Measurements from ENCODE around the gene CFAP300. TPM values are rescaled to one million over a fixed set of nuclear protein-coding genes. Genes with fewer than 3 reads are reported as not detected.
A peak's percentile ranks its signal among the peaks of the same experiment; 100 is the strongest.

Gene CFAP300
- total RNA-seq, 1 experiment from 2014 or later, result 2.1 TPM

- Histone ChIP-seq H3K27me3 (replicated peaks) (no peaks in the 10 kb centered on the region), H3K36me3 (no peaks in the 10 kb centered on the region), H3K9me3 (replicated peaks) (no peaks in the 10 kb centered on the region), H3K4me3 (peak overlapping the region; percentile 45), H3K27ac (peak overlapping the region; percentile 51), H3K4me1 (replicated peaks) (peaks cover 4% of the 10 kb centered on the region; the same call in 1 of the 2 replicates)
- no peak for DNase-seq (ENCODE audit: low read depth in 1 of 2, low spot score in 2 of 2)
Measured at GRCh38 chr11:102046841-102047240, 396 bp upstream of the CFAP300 start.

DNA sequence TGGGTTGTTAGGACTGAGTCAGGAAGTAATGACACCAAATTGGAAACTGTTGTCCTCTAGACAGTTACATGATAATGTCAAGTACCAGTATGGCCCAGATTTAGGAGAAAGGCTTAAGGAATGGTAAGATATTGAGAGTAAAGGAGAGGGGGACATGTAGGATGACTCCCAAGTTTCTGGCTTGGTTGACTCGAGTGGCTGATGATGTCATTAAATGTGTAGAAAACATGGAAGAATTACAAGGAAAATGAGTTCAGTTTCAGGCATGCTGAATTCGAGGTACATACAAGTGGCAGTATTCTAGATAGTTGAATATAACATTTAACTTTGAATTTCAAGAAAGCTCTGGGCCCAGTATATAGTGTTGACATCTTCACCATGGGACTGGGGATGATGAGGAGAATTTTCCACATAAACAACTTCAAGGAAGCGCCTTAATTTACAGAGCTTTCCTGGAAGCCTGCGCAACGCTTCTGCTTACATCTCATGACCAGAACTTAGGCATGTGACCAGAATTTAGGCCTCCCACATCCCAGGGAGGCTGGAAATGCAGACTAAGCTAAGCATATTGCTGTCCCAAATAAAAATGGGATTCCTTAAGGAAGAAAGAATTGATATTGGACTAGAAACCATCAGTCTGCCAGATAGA is 3.8 kb downstream of the CFAP300 start:
- Histone ChIP-seq H3K9me3 (replicated peaks) (no peaks in the 10 kb centered on the region), H3K27me3 (replicated peaks) (no peaks in the 10 kb centered on the region), H3K4me1 (replicated peaks) (peaks cover 4% of the 10 kb centered on the region; the same call in 1 of the 2 replicates), H3K27ac (no peak overlapping the region), H3K4me3 (no peak overlapping the region), H3K36me3 (no peaks in the 10 kb centered on the region)
- DNase-seq (ENCODE audit: low read depth in 1 of 2, low spot score in 2 of 2), result no peak

- Histone ChIP-seq H3K9me3 (replicated peaks) (no peaks in the 10 kb centered on the region), H3K27me3 (replicated peaks) (no peaks in the 10 kb centered on the region), H3K4me3 (no peak overlapping the region), H3K36me3 (no peaks in the 10 kb centered on the region), H3K4me1 (replicated peaks) (no peaks in the 10 kb centered on the region), H3K27ac (no peak overlapping the region)
- no peak for DNase-seq (ENCODE audit: low read depth in 1 of 2, low spot score in 2 of 2)
Measured at GRCh38 chr11:102061276-102061675, 14.0 kb downstream of the CFAP300 start.

DNA sequence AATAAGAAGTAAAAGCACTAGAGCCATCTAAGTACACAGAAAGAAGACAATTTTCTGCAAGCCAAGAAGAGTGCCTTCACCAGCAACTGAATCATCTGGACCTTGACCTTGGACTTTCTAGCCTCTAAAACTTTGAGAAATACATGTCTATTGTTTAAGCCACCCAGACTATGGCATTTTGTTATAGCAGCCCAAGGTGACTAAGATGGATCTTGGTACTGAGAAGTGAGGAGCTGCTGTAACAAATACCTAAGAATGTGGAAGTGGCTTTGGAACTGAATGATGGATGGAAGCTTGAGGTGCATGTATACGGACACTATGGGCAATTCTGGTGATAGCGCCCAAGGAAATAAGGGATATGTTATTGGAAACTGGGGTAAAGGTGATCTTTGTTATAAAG is 14.9 kb downstream of the CFAP300 start:
- Histone ChIP-seq H3K36me3 (no peaks in the 10 kb centered on the region), H3K4me1 (replicated peaks) (no peaks in the 10 kb centered on the region), H3K27me3 (replicated peaks) (no peaks in the 10 kb centered on the region), H3K4me3 (no peak overlapping the region), H3K27ac (no peak overlapping the region), H3K9me3 (replicated peaks) (no peaks in the 10 kb centered on the region)
- DNase-seq (ENCODE audit: low read depth in 1 of 2, low spot score in 2 of 2), result no peak

DNA sequence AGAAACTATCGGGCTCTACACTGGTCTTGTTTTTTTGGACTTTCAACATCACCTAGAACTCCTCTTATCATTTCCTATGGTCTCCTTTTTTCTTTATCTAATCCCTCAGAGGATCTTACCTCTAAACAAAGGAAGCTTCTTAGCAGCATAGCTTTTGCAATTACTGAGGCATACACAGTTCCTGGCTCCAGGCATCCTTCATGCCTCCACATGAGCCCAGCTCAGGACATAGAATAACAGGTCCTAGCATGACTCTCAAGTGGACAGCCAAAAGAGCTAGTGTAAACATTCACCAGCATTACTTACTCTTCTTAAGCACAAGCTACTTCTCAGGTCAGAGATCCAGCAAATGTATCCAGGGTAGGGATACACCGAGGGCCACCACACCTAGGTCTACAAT is 17.1 kb downstream of the CFAP300 start:
- no peaks in the 10 kb centered on the region for H3K36me3 ChIP-seq
- H3K27ac ChIP-seq, result no peak overlapping the region
- no peaks in the 10 kb centered on the region for H3K4me1 ChIP-seq (replicated peaks)
- no peak for DNase-seq (ENCODE audit: low read depth in 1 of 2, low spot score in 2 of 2)
- no peaks in the 10 kb centered on the region for H3K27me3 ChIP-seq (replicated peaks)
- no peaks in the 10 kb centered on the region for H3K9me3 ChIP-seq (replicated peaks)
- H3K4me3 ChIP-seq, result no peak overlapping the region

DNA sequence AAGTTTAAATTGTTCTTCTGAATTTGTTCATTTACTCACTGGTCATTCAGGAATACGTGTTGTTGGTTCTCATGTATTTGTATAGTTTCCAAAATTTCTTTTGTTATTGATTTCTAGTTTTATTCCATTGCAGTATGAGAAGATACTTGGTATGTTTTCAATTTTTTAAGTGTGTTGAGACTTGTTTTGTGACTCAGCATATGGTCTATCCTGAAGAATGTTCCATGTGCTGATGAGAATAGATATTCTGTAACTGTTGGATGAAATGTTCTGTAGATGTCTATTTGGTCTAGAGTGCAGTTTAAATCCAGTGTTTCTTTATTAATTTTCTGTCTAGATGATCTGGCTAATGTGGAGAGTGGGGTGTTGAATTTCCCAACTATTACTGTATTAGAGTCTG is 23.5 kb downstream of the CFAP300 start:
- Histone ChIP-seq H3K4me1 (replicated peaks) (no peaks in the 10 kb centered on the region), H3K36me3 (no peaks in the 10 kb centered on the region), H3K9me3 (replicated peaks) (no peaks in the 10 kb centered on the region), H3K27me3 (replicated peaks) (no peaks in the 10 kb centered on the region), H3K4me3 (no peak overlapping the region), H3K27ac (no peak overlapping the region)
- no peak for DNase-seq (ENCODE audit: low read depth in 1 of 2, low spot score in 2 of 2)

DNA sequence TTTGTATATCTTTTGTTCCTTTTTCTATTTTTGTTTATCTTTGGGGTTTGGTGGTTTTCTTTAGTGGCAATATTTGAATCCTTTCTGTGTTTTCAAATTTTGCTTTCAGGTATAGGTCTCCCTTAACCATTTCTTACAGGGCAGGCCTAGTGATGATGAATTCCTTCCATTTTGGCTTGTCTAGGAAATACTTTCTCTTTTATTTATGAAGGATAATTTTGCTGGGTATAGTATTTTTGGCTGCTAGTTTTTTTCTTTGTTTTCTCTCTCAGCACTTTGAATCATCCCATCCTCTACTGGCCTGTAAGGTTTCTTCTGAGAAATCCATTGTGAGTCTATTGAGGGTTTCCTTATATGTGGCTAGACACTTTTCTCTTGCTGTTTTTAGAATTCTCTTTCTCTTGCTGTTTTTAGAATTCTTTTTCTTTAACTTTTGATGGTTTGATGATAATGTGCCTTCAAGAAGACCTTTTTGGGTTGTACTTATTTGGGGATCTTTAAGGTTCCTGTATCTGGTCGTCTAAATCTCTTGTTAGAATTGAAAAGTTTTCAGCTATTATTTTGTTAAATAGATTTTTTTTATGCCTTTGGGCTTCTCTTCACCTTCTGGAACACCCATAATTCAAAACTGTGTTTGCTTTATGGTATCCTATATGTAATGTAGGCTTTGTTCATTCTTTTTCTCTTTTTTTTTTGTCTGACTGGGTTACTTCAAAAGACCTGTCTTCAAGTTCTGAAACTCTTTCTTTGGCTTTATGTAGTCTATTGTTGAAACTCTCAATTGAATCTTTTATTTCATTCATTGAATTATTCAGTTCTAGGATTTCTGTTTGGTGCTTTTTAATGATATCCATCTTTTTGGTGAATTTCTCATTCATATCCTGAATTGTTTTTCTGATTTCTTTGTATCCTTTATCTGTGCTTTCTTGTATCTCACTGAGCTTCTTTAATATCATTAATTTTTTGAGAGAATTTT is 24.5 kb downstream of the CFAP300 start:
- Histone ChIP-seq H3K36me3 (no peaks in the 10 kb centered on the region), H3K9me3 (replicated peaks) (no peaks in the 10 kb centered on the region), H3K4me3 (no peak overlapping the region), H3K27me3 (replicated peaks) (no peaks in the 10 kb centered on the region), H3K4me1 (replicated peaks) (no peaks in the 10 kb centered on the region), H3K27ac (no peak overlapping the region)
- no peak for DNase-seq (ENCODE audit: low read depth in 1 of 2, low spot score in 2 of 2)

DNA sequence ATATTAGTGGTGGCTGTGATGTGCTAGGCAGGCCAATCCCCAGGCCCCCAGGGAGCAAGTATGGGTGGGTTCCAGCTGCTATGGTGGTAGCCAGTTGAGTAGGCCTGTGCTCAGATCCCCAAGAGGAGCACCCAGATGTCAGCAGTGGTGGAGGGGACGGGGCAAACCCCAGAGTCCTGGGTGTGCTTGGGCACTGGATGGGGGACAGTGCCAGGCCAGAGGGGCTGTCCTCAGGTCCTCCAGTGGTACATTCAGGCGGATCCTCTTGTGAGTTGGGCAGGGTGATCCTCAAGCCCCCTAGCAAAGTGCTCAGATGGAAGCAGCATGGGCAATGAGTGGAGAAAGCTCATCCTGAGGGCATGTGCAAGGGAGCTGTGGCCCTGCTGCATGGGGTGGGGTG is 26.0 kb downstream of the CFAP300 start:
- no peak overlapping the region for H3K27ac ChIP-seq
- H3K27me3 ChIP-seq (replicated peaks), result no peaks in the 10 kb centered on the region
- H3K36me3 ChIP-seq, result no peaks in the 10 kb centered on the region
- no peaks in the 10 kb centered on the region for H3K4me1 ChIP-seq (replicated peaks)
- DNase-seq (ENCODE audit: low read depth in 1 of 2, low spot score in 2 of 2), result no peak
- no peak overlapping the region for H3K4me3 ChIP-seq
- H3K9me3 ChIP-seq (replicated peaks), result no peaks in the 10 kb centered on the region

DNA sequence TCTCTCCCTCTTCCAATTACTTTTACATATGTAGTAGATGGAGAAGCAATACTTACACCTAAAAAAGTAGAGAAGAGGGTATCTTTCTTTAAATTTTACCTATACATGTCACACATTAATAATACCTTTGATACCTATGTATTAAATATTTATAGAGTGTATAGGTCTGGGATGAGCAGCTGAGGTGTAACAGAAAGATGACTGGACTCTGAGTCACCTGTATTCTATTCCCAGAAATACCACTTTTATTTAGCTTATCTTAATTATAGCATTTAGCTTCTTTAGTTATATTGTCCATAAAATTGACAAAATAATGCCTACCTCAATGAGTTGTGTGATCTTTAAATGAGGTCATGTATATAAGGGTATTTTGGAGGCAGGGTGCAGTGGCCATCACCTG is 32.4 kb downstream of the CFAP300 start:
- DNase-seq (ENCODE audit: low read depth in 1 of 2, low spot score in 2 of 2), result no peak
- no peaks in the 10 kb centered on the region for H3K27me3 ChIP-seq (replicated peaks)
- H3K4me3 ChIP-seq, result no peak overlapping the region
- no peaks in the 10 kb centered on the region for H3K4me1 ChIP-seq (replicated peaks)
- no peaks in the 10 kb centered on the region for H3K36me3 ChIP-seq
- H3K27ac ChIP-seq, result no peak overlapping the region
- no peaks in the 10 kb centered on the region for H3K9me3 ChIP-seq (replicated peaks)

DNA sequence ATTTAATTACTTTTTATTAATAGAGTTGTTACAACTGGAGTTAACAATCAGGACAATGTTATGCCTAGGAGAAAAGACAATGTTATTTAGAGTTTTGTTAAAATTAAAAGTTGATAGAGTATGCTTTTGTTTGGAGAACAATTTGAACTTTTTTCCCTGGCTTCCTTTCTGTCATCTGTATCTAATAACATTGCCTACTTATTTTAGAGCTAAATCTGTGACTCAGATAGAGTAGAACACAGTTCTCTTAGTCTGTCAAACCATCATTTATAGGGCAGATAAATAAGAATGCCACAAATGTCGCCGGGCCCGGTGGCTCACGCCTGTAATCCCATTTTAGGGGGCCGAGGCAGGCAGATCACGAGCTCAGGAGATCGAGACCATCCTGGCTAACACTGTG is 34.1 kb downstream of the CFAP300 start:
- H3K4me1 ChIP-seq (replicated peaks), result peaks cover 7% of the 10 kb centered on the region
- H3K27ac ChIP-seq, result no peak overlapping the region
- H3K36me3 ChIP-seq, result no peaks in the 10 kb centered on the region
- no peak overlapping the region for H3K4me3 ChIP-seq
- no peaks in the 10 kb centered on the region for H3K27me3 ChIP-seq (replicated peaks)
- H3K9me3 ChIP-seq (replicated peaks), result no peaks in the 10 kb centered on the region
- DNase-seq (ENCODE audit: low read depth in 1 of 2, low spot score in 2 of 2), result no peak

DNA sequence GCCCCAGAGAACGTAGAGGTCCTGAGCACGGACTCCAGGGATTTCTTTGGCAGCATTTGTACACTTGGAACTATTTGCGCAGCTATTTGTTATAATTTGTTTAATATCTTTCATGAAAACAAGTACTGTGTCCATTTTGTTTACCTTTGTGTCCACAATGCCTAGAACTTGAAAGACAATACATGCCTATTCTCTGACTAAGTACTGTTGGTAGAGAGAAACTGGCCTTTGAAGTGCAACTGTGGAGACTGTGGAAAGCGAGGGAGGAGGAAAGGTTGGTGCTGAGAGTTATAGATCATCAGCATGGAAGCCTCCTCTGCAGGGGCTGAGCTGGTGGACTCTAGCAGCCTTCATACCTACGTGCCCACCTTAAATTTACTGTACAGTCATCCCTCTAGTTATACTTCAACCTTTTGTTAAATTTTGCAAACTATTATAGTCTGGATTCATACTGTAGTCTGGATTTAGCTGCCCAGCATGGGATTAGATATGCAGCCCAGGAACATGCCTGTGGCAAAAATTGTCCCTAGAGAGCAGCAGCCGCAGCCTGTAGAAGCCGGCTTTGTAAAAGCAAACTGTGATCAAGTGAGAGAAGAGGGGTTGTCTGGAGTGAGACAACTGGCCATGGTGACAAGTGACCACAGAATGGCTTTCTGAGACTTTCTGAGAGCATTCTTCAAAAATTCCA is 38.8 kb downstream of the CFAP300 start:
- Histone ChIP-seq H3K9me3 (replicated peaks) (no peaks in the 10 kb centered on the region), H3K4me1 (replicated peaks) (peaks cover 7% of the 10 kb centered on the region), H3K36me3 (no peaks in the 10 kb centered on the region), H3K4me3 (no peak overlapping the region), H3K27me3 (replicated peaks) (no peaks in the 10 kb centered on the region), H3K27ac (no peak overlapping the region)
- DNase-seq (ENCODE audit: low read depth in 1 of 2, low spot score in 2 of 2), result peak; percentile 41 to 50

DNA sequence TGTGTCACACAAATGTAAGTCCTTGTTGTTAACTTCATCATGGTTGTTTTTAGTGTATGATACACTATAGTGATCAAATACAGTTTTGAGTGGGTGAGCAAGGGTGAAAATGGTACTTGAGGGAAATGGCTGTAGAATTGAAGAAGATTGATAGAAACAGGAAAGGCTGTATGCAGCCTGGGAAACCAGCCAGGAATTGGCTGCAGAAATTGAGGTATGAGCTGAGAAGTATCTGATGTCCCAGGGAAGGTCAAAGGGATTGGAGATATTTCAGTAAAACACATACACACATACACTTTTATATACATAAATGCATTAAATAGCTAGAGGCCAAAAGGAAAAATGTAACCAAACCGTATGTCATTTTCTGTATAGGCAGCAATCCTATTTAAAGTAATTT is 49.9 kb downstream of the CFAP300 start:
- H3K36me3 ChIP-seq, result no peaks in the 10 kb centered on the region
- no peak overlapping the region for H3K27ac ChIP-seq
- H3K4me3 ChIP-seq, result no peak overlapping the region
- H3K4me1 ChIP-seq (replicated peaks), result no peaks in the 10 kb centered on the region
- no peak for DNase-seq (ENCODE audit: low read depth in 1 of 2, low spot score in 2 of 2)
- no peaks in the 10 kb centered on the region for H3K9me3 ChIP-seq (replicated peaks)
- no peaks in the 10 kb centered on the region for H3K27me3 ChIP-seq (replicated peaks)

DNA sequence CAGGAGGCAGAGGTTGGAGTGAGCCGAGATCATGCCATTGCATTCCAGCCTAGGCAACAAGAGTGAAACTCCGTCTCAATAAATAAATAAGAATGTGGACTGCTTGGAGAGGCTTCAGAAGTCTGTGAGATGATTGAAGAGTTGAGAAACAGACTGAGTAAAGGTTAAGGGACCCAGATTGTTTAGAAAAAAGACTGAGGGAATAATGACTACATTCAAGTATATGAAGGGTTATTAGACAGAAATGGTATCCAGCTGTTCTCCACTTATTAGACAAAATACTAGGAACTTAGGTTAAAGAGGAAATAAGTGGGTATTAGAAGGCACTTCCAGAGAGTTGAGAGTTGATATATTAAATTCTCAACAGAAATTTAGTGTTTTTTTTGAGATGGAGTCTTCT is 52.5 kb downstream of the CFAP300 start:
- no peaks in the 10 kb centered on the region for H3K36me3 ChIP-seq
- H3K4me3 ChIP-seq, result no peak overlapping the region
- DNase-seq (ENCODE audit: low read depth in 1 of 2, low spot score in 2 of 2), result no peak
- no peaks in the 10 kb centered on the region for H3K9me3 ChIP-seq (replicated peaks)
- H3K27me3 ChIP-seq (replicated peaks), result no peaks in the 10 kb centered on the region
- no peaks in the 10 kb centered on the region for H3K4me1 ChIP-seq (replicated peaks)
- no peak overlapping the region for H3K27ac ChIP-seq
